HG03558 (cell line): ENCODE measurements around the gene NOTCH3.

ENCODE experiments used
- ATAC-seq: cut with Tn5 transposase; IDR thresholded peaks from one replicate; pipeline ENCODE4 v1.9.1; 2021; ENCODE audit warnings: moderate number of reproducible peaks; ENCODE audit not compliant: unreplicated experiment; ENCODE audit errors: extremely low read depth

NOTCH3 gene

GRCh38 chr19:15198951-15199660, 1.7 kb downstream of the NOTCH3 start:
- ATAC-seq = no peak

- no peak for ATAC-seq
Observed at GRCh38 chr19:15197942-15198341, 2.9 kb downstream of the NOTCH3 start.

- ATAC-seq = no peak
Observed at GRCh38 chr19:15197275-15197941, 3.4 kb downstream of the NOTCH3 start.

GRCh38 chr19:15196360-15197005, 4.3 kb downstream of the NOTCH3 start:
- no peak for ATAC-seq

- no peak for ATAC-seq
Observed at GRCh38 chr19:15195371-15196334, 5.1 kb downstream of the NOTCH3 start.

- no peak for ATAC-seq
Observed at GRCh38 chr19:15194938-15195337, 5.9 kb downstream of the NOTCH3 start.

GRCh38 chr19:15191982-15192381, 8.8 kb downstream of the NOTCH3 start:
- no peak for ATAC-seq

GRCh38 chr19:15191514-15191913, 9.3 kb downstream of the NOTCH3 start:
- no peak for ATAC-seq

GRCh38 chr19:15188851-15189250, 11.9 kb downstream of the NOTCH3 start:
- ATAC-seq = no peak

- ATAC-seq = no peak
Observed at GRCh38 chr19:15187026-15188007, 13.5 kb downstream of the NOTCH3 start.

GRCh38 chr19:15185188-15185587, 15.6 kb downstream of the NOTCH3 start:
- ATAC-seq = no peak

GRCh38 chr19:15184776-15185175, 16.0 kb downstream of the NOTCH3 start:
- no peak for ATAC-seq

GRCh38 chr19:15181394-15181793, 19.4 kb downstream of the NOTCH3 start:
- ATAC-seq = no peak

GRCh38 chr19:15180451-15181390, 20.1 kb downstream of the NOTCH3 start:
- ATAC-seq = no peak

GRCh38 chr19:15178629-15179308, 22.0 kb downstream of the NOTCH3 start:
- ATAC-seq = no peak

GRCh38 chr19:15177269-15178116, 23.3 kb downstream of the NOTCH3 start:
- no peak for ATAC-seq

- ATAC-seq = no peak
Observed at GRCh38 chr19:15175609-15176008, 25.2 kb downstream of the NOTCH3 start.
